NCI-H2029 treated with DMSO at 0.1 percent for 48 hours (cell line): ENCODE results near the gene LRRC4.

Experiments
- DNase-seq: peaks from one replicate; lab custom pipeline; 2025; lab: John Stamatoyannopoulos, UW

Gene LRRC4

GRCh38 chr7:128031901-128032604, 816 bp upstream of the LRRC4 start:
- DNase-seq, result peak; percentile 24

- DNase-seq, result no peak
Measured at GRCh38 chr7:128030263-128030653, 979 bp downstream of the LRRC4 start.

- DNase-seq, result no peak
Measured at GRCh38 chr7:128029405-128029995, 1.7 kb downstream of the LRRC4 start.

DNA sequence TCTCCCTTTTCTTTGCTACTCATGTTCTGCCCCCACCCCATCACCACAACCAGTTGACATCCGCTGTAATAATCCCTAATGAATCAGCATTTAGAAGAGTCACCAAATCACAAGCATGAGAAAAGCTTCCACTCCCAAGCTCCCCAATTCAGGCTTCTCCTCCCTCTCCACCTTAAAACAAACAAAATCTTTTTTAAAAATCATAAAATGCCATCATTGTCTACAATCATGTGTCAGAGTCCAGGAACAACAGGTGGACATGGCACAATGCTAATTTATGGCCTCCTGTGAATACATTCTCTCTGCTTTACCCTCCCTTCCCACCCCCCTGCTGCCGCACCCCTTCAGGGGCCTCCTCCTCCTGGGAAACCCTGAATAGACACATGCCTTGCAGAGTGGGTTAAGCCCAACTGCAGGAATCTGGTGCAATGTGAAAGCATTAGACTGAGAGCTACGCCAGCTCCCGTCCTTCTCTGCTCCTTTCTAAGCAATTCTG, 3.7 kb downstream of the LRRC4 start:
- no peak for DNase-seq

DNA sequence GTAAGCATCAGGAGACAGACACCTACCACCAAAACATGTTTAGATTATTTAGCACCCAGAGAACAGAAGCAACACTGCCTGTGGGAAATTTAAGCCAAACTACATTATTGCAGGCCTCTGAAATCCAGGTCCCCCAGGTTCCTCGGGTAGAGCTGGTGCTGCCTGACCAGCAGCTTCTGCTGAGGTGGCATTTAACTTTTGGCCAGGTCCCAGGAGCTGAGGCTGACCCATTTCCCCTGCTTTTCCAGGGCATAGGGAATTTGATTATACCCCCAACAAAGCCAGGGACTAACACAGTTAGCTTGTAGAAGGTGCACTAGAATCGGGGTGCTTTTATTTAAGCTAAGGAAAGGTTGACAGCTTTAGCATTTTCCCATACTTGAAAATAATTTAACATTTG, 4.7 kb downstream of the LRRC4 start:
- no peak for DNase-seq

DNA sequence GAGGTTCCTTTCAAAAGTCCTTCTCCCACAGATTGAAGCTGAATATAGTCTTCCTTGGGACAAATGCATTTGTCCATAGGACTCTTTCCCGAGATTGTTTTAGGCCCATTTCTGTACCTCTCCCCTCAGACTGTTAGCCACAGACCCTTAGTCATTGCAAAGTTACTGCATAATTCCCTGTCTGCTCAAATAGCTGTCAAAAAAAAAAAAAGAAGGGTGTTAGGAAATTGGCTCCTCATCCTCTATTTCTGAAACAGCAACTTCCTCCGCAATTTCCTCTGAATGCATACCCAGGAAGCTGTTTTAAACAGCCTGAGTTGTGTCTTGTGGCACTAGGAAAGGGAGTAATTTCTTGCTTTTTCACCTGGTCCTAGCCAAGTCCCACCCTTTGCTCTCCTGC, 5.4 kb downstream of the LRRC4 start:
- DNase-seq, result no peak

DNA sequence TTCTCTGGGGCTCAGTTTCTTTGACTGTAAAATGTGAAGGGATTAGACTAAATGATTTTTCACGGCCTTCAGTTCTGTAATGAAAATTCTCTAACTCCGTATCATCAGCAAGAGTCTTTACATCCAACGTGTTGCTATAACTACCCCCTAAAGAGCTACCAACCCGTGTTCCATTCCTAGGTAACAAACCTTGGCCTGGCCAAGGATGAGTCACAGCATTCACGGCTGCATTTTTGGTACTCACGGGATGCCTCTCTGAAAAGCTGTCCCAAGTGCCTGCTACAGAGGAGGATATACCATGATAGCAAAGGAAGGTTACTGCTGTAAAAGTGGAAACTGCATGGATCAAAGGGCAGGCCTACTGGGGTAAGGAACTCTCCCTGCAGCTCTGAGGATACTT, 5.9 kb downstream of the LRRC4 start:
- no peak for DNase-seq

DNA sequence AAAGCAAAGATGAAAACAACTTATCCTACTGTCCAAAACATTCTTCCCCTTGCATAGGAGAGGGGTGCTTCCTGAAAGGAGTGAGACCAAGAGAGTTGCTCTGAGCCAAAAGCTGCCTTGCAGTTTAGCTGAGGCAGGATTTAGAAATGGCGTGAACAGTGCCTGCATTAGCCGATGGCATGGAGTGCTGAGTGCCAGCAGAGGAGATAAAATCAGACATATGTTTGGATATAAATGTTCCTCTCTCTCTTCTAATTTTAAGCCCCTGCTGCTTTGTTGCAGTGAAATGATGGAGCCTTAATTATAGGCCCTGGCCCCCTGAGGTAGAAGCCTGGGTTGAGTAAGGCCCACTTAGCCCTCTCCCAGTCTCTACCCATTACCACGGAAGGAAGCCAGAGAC, 7.1 kb downstream of the LRRC4 start:
- DNase-seq, result no peak

- no peak for DNase-seq
Measured at GRCh38 chr7:128022631-128023532, 8.4 kb downstream of the LRRC4 start.

DNA sequence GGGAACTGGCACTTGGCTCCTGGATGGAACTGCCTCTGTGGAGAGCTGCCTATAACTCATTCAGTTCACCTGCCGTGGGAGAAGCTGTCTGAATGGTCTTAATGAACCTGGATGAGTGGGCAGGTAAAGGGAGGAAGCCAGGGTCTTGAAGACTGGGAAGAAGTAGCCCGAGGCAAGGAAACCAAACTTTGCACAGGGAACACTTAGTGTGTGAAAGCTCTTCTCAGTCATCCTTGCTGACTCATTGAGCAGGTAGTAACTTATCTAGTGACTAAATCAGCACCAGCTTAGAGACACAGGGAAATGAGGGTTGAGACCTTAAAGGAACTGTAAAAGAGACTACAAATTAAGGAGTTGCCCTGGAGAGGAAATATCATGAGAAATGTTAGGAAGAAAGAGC, 9.9 kb downstream of the LRRC4 start:
- DNase-seq, result no peak

GRCh38 chr7:128020159-128020558, 11.1 kb downstream of the LRRC4 start:
- no peak for DNase-seq

DNA sequence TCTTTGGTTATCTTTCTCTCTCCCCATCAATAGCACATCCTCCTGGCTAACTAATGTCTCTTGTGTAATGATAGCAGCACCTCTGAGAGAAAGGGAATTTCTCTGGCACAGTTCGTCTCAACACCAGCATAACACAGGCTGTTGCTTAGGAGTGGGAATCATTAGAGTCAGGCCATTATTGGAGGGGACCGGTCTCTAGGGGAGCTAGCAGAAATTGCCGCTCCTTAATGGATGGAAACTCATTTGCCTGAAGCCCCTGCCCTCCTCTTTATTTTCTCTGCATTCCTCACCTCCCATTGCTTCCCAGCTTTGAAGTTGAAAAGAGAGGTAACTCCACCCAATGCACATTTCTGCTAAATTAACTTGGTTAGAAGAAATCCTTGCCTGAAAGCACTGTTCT, 11.9 kb downstream of the LRRC4 start:
- DNase-seq, result no peak

- peak; percentile 98 for DNase-seq
Measured at GRCh38 chr7:128017862-128018845, 13.1 kb downstream of the LRRC4 start.

GRCh38 chr7:128017460-128017859, 13.8 kb downstream of the LRRC4 start:
- no peak for DNase-seq

DNA sequence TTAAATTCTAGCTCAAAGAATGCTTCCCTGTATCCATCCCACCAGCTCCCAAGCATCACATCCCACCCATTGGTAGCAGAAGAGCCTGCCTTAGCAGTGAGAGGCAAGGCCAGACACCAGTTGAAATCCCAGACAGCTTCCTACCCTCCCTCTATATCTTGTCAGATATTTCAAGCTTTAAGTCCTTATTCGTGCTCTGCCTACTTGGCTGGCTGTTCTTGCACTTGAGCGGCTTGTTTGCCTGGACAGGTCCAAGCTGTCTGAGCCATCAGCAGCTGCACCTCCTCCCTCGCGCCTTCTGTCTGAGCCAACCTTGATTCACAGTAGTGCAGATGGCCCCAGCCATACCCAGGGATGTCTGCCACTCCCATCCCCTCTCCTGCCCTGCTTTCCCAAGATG, 16.4 kb downstream of the LRRC4 start:
- DNase-seq, result no peak

GRCh38 chr7:128011131-128011661, 20.0 kb downstream of the LRRC4 start:
- no peak for DNase-seq

DNA sequence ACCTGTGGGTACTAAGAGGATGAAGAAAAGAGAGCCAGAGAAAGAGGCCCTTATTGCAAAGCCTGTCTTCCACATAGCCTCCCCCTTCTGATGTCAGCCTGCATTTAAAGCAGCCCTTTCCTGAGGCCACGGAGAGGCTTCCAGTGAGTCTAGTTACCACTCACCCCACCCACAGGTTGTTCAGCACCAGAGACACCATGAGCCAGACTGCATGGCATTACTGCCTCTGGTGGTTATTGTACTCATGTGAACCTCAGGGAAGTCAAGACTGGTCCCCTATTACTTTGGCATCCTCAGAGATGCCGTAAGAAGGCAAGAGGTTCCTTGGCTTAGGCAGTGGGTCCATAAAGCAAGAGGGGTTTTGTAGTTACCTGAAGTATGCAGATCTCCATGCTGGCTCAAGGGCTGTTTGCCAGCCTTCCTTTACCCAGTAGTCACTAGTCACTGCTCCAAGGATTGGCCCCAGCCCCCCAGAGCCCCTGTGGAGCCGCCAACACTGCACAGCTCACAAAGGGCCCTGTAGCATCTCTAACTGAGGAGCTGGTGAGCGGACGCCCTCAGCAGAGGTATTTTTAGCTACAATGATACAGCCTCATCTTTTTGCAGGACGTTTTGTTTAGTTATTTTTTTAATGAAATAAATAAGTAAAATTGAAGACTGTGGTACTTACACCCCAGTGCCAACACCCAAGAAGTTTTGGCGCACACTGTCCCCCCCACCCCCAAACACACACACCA, 20.7 kb downstream of the LRRC4 start:
- DNase-seq, result no peak

GRCh38 chr7:128008744-128009143, 22.5 kb downstream of the LRRC4 start:
- no peak for DNase-seq

DNA sequence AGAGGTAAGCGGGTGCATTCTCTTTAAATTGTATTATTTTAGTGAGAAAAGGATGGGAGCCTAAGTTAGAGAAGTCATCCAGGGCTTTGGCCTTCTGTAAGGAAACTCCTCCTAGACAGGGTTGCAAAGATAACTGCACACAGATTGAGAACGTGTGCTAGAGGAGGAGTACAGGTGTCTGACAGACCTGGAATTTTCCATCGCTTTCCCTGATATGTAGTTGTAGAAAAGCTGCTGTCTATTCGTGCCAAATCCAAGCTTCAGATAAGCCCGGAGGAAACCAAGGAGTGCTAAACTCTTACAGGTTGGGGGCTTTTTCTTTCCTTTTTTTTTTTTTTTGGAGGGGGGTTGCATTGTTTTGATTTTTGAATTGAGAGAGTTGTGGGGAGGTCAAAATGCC, 23.1 kb downstream of the LRRC4 start:
- DNase-seq, result no peak

- no peak for DNase-seq
Measured at GRCh38 chr7:128007303-128007680, 23.9 kb downstream of the LRRC4 start.
